Retinal pigment epithelial cell (primary cell): ENCODE measurements around the gene HCN2.

Experiments used
- DNase-seq: peaks from one replicate; pipeline ENCODE4 v3.0.0-alpha.2; 2010; ENCODE audit warnings: low read depth
- H3K4me3 ChIP-seq: 2 replicates; pipeline ENCODE4 v1.5.1; 2011; ENCODE audit warnings: mild to moderate bottlenecking, low read length, control low read depth, moderate library complexity
- CTCF ChIP-seq: conservative IDR thresholded peaks from 2 replicates; pipeline ENCODE4 v1.5.1; 2011; ENCODE audit warnings: low read depth, low read length, control low read depth, inconsistent platforms

HCN2 gene

GRCh38 chr19:547836-548720 lies 41.6 kb upstream of the HCN2 start:
- no peak for TF ChIP-seq CTCF
- no peak overlapping the region for H3K4me3 ChIP-seq
- no peak for DNase-seq

GRCh38 chr19:548886-549830 lies 40.5 kb upstream of the HCN2 start:
- H3K4me3 ChIP-seq: no peak overlapping the region
- no peak for TF ChIP-seq CTCF
- no peak for DNase-seq

GRCh38 chr19:554817-555216 lies 34.9 kb upstream of the HCN2 start:
- TF ChIP-seq CTCF: no peak
- DNase-seq: no peak

GRCh38 chr19:555474-555808 lies 34.2 kb upstream of the HCN2 start:
- no peak overlapping the region for H3K4me3 ChIP-seq
- no peak for TF ChIP-seq CTCF
- no peak for DNase-seq

More at GRCh38 chr19:554817-555216, 34.9 kb upstream of the HCN2 start:
- no peak overlapping the region for H3K4me3 ChIP-seq

GRCh38 chr19:556611-557382 lies 32.9 kb upstream of the HCN2 start:
- no peak for DNase-seq
- no peak for TF ChIP-seq CTCF
- H3K4me3 ChIP-seq: no peak overlapping the region

GRCh38 chr19:558770-559439 lies 30.8 kb upstream of the HCN2 start:
- TF ChIP-seq CTCF: no peak
- no peak for DNase-seq

More at GRCh38 chr19:558770-559439, 30.8 kb upstream of the HCN2 start:
- H3K4me3 ChIP-seq: no peak overlapping the region
